CMK (cell line): ENCODE data around the gene BACH2.
"Not testable (repeated sequence)": the region's sequence is repeated elsewhere in the genome, so short reads cannot be mapped to it uniquely, and the experiment has no call there.

Experiments used
- DNase-seq: peaks from one replicate; pipeline ENCODE4 v3.0.0-alpha.2; 2010; ENCODE audit warnings: low read depth

The BACH2 gene

DNA sequence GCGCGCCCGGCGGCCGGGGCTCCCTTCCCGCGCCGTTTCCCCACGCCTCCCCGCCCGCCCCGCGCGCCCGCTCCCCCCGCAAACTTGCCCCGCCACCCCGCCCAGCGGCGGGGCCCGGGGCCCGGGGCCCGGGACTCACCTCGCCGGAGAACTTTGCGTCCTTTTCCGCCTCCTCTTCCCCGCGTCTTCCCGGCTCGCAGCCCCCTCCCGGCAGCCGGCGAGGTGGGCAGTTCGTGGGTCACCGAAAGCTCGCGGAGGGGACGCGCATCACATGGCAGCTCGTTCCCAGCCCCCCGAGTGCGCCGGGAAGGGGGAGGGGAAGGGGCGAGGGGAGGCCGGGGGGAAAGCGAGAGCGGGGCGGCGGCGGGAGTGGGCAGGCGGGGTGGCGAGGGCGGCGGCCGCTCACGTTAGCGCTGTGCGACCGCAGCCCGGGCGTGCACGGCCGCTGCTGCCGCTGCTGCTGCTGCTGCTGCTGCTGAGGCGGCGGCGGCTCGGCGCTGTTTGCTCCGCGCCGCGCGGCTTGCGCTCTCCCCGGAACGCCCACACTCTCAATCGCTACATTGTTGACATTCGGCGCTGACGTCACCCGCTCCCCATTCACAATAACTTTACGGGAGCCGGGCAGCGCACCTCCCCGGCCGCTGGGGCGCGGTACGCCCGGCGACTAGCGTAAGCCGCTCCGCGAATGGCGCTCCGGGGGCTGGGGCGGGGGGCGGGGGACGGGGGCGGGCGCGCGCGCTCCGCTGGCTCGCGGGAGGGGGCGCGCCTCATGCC, at the start of gene BACH2:
TSS of gene BACH2 (minus strand) at position 503 of the 774 bp plus-strand sequence. CDS start 287,999 bp downstream, outside the sequence.
- no peak for DNase-seq

DNA sequence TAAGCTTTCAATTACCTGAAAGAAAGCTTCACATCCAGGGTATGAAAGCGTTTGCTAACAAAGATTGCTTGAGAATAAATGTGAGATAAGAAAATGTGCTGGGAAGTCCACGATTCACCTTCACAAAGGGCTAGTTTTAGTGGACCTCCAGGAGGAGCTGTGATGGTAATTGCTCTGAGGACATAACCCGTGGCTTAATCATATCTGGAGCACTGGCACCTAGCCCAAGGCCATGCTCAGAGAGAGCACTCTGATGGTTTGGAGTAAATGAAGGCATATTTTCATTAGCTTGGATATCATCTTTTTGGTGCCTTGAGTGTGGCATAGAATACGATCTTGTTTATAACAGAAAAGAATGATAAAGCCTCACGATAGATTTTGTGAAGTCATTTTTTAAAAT, 46.9 kb upstream of the BACH2 start:
- DNase-seq = no peak

DNA sequence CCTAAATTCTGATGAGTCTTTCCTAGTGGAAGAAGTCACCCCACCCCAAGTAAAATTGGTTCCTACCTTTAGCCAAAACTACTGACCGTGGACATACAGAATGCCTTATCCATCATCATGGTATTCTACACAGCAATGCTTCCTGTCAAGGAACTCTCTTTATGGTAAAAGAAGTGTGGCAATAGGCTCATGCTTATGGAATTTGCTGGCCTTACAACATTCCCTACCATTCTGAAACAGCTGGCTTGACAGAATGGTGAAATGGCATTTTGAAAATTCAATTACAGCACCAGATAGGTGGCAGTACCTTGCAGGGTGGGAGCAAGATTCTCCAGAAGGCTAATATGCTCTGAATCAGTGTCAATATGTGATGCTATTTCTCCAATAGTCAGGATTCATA, 41.8 kb upstream of the BACH2 start:
- no peak for DNase-seq

DNA sequence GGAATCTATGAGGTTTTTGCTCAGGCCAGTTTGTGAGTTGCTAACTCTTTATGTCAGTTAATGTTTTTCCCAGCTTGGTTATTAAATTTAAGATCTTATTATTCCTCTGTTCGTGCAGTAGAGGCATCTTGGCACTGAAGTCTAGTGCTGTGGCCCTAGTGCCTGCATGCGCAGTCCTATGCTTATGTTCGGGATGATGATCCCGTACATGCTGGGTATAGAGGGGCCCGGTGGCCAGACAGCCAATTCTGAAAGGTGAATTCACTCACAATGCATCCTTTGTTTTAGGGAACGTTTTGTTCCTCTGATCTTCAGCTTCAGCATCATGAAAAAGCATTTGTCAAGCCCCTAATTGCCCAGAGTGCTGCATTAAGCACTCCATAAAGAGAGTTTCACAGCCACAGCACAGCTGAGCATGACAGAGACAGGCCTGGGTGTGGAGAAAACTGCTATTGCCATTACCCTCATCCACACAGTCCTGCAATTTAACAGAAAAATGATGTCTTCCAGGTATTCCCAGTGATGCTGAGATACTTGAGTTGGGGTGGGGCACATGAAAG, 39.8 kb upstream of the BACH2 start:
- no peak for DNase-seq

DNA sequence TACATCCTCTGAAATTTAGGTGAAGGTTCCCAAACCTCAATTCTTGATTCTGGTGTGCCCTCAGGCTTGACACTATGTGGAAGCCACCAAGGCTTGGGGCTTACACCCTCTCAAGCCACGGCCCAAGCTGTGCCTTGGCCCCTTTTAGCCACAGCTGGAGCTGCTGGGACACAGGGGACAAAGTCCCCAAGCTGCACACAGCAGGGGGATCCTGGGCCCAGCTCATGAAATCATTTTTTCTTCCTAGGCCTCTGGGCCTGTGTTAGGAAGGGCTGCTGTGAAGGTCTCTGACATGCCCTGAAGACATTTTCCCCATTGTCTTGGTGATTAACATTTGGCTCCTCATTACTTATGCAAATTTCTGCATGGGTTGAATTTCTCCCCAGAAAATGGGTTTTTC, 37.3 kb upstream of the BACH2 start:
- no peak for DNase-seq

DNA sequence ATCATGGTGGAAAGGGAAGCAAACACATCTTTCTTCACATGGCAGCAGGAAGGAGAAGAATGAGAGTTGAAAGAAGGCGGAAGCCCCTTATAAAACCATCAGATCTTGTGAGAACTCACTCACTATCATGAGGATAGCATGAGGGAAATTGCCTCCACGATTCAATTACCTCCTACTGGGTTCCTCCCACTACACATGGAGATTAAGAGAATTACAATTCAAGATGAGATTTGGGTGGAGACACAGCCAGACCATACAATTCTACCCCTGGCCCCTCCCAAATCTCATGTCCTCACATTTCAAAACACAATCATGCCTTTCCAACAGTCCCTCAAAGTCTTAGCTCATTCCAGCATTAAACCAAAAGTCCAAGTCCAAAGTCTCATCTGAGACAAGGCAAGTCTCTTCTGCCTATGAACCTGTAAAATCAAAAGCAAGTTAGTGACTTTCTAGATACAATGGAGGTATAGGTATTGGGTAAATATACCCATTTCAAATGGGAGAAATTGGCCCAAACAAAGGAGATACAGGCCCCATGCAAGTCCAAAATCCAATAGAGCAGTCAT, 36.4 kb upstream of the BACH2 start:
- not testable (repeated sequence) for DNase-seq

- DNase-seq = no peak
Observed at GRCh38 chr6:90329386-90330077, 32.9 kb upstream of the BACH2 start.

- no peak for DNase-seq
Observed at GRCh38 chr6:90328004-90328403, 31.4 kb upstream of the BACH2 start.

DNA sequence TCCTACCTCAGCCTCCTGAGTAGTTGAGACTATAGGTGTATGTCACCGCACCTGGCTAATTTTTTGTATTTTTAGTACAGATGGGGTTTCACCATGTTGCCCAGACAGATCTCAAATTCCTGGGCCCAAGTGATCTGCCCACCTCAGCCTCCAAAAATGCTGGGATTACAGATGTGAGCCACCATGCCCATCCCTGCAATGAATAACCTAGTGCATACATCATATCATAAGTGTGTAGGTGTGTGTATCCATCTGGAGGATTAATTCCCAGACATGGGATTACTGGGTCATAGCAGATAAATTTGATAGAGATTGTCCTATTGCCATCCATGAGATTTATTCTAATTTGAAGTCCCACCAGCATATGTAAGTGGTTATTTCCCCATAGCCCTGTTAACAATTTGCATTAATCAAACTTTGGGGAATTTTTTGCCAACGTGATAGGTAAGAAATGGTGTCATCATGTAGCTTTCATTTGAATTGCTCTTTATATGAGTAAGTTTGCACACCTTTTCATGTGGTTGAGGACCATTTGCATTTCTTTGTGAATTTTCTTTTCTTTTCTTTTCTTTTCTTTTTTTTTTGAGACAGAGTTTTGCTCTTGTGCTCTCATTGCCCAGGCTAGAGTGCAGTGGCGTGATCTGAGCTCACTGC, 29.9 kb upstream of the BACH2 start:
- no peak for DNase-seq

- DNase-seq = no peak
Observed at GRCh38 chr6:90323706-90324105, 27.1 kb upstream of the BACH2 start.

DNA sequence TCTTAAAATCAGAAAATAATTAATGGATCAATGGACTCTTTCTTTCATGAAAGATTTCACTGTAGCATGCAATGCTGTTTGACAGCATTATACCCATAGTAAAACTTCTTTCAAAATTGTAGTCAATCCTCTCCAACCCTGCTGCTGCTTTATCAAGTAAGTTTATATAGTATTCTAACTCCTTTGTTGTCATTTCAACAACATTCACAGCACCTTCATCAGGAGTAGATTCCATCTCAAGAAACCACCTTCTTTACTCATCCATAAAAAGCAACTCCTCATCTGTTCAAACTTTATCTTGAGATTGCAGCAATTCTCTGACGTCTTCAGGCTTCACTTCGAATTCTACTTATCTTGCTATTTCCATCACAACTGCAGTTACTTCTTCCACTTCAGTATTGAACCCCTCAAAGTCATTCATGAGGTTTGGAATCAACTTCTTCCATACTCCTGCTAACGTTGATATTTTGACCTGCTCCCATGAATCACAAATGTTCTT, 26.4 kb upstream of the BACH2 start:
- no peak for DNase-seq

- DNase-seq = no peak
Observed at GRCh38 chr6:90319979-90320685, 23.5 kb upstream of the BACH2 start.

GRCh38 chr6:90319044-90319443, 22.4 kb upstream of the BACH2 start:
- DNase-seq = no peak

- DNase-seq = no peak
Observed at GRCh38 chr6:90315986-90316385, 19.3 kb upstream of the BACH2 start.

DNA sequence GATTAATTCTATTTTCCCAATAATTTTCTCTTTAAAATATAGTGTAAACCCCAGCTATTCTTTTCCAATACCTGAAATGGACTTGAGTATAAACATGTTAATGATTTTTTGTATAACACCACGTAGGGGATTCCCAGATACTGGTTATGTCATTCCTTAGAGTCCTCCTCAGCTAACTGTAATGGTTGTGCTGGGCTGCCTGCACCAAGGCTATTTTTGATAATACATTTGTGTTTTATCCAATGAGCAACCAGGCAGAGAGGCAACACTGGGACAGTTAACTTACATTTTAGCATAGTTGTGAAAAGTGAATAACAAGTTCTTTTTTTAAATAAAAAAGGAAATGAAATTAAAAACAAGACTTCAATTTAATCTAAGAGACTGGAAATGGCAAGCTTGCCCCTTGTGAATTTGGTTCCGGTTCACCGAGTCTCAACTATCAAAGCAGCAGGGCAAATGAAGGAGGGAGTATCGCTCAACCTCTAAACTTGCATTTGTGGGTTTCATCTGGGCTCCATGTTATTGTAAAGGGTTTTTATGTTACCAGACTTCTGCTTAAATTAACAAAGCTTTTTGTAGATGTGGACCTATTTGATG, 18.8 kb upstream of the BACH2 start:
- no peak for DNase-seq

DNA sequence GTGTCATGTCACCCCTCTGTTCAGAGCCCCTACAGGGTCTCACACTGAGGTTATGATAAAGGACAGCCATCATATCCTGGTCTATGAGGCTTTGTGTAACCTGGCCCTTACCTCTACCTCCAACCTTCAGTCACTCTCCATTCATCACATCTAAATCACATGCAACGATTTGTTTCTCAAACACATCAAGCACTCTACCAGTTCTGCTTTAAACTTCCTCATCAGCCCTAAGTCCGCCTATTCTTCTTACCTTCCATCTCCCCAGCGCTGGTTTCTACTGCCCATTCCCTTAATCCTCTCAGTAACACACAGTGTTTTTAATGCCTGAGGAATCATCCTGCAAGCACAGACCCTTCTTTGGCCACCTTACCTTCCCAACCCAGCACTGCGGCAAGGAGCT, 17.9 kb upstream of the BACH2 start:
- no peak for DNase-seq

- no peak for DNase-seq
Observed at GRCh38 chr6:90311569-90311968, 14.9 kb upstream of the BACH2 start.

GRCh38 chr6:90305800-90306448, 9.3 kb upstream of the BACH2 start:
- no peak for DNase-seq

DNA sequence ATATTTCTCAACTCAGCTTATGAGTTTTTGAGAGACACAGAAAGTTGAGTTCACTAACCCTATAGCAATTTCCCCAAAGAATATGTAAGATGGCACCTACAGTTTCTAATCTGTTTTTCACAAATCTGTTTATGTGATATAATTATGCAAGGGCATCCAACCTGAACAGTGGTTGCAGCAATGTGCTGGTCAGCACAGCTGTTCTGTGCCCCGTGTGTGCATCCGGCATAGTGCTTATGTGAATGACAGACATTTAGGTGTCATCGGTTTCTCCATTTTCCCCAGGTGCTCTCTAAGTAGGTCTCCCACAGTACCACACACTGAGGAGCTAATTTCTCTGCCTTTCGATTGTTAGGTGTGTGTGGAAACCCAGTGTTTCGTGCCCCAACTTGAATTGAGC, 7.7 kb upstream of the BACH2 start:
- no peak for DNase-seq

- DNase-seq = no peak
Observed at GRCh38 chr6:90303039-90303438, 6.4 kb upstream of the BACH2 start.

GRCh38 chr6:90302320-90302719, 5.7 kb upstream of the BACH2 start:
- no peak for DNase-seq
